ENCODE measurements around the gene ABHD2.
"Not testable (repeated sequence)": the region's sequence is repeated elsewhere in the genome, so short reads cannot be mapped to it uniquely, and the experiment has no call there.

DNA sequence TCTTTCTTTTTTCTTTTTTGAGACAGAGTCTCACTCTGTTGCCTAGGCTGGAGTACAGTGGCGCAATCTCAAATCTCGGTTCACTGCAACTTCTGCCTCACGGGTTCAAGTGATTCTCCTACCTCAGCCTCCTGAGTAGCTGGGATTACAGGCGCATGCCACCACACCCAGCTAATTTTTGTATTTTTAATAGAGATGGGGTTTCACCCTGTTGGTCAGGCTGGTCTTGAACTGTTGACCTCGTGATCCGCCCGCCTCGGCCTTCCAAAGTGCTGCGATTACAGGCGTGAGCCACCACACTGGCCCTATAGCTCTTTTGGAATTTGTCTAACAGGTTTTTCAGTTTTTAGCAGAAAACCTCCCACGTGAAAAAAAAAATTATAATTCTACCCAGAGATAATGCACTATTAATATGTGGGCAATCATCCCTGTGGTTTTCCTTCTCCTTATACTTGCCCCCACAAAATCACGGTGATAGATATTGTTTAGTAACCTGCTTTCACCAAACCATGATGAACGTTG is 32.3 kb downstream of the ABHD2 start:
- not testable (repeated sequence) for TF ChIP-seq POLR2A (IDR thresholded peaks at IDR 0.05); CTCF (IDR thresholded peaks at IDR 0.05 in 4 of 5, conservative IDR thresholded peaks at IDR 0.05 in 1 of 5)

All from gastrocnemius medialis (tissue), 4 donors.